ENCODE measurements around the gene PRUNE2.

- TF ChIP-seq ZNF274 (IDR thresholded peaks at IDR 0.05; ENCODE audit: low read depth, low read length) (no peak), SUZ12 (IDR thresholded peaks at IDR 0.05; ENCODE audit: extremely low read depth, insufficient read depth, insufficient read length) (no peak), YY1 (IDR thresholded peaks at IDR 0.05; ENCODE audit: insufficient read depth, insufficient read length) (no peak)
Measured at GRCh38 chr9:76603448-76603895, 302.4 kb downstream of the PRUNE2 start.

Data from NT2/D1 (cell line).